HG03097 (cell line): ENCODE results near the gene PRKG1.
"Not testable (repeated sequence)": the region's sequence is repeated elsewhere in the genome, so short reads cannot be mapped to it uniquely, and the experiment has no call there.

Experiments used
- ATAC-seq: cut with Tn5 transposase; IDR thresholded peaks from one replicate; pipeline ENCODE4 v1.9.1; 2021; ENCODE audit not compliant: unreplicated experiment, low FRiP score

The PRKG1 gene

DNA sequence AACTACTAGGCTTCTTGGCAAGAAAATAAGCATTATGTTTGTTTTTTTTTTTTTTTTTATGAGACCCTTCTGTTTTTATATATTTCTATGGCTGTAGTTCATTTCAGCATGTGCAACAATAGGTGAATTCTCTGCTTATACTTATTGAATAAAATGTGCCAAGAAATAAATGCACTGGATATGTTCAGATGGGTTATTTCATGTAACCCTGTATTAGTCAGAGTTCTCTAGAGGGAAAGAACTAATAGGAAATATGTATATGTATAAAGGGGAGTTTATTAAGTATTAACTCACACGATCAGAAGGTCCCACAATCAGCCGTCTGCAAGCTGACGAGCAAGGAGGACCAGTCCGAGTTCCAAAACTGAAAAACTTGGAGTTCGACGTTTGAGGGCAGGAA is 332.3 kb downstream of the PRKG1 start:
- ATAC-seq = no peak

DNA sequence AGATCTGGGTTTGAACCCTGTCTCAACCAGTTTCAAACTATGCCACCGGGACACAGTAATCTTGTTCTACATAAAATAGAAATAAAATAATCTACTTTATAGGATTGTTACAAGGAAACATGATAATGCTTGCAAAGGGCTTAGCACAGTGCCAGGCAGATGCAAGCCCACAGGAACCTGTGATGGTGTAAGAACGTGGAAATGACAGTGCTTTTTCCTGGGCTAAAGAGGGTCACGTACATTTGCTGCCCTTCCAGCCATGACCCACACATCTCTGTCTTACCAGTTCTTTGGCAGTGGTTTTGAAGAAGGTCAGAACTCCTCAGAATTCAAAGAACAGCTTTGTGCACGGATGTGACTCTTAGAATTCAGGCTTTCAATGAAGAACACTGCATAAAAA is 342.2 kb downstream of the PRKG1 start:
- ATAC-seq = no peak

DNA sequence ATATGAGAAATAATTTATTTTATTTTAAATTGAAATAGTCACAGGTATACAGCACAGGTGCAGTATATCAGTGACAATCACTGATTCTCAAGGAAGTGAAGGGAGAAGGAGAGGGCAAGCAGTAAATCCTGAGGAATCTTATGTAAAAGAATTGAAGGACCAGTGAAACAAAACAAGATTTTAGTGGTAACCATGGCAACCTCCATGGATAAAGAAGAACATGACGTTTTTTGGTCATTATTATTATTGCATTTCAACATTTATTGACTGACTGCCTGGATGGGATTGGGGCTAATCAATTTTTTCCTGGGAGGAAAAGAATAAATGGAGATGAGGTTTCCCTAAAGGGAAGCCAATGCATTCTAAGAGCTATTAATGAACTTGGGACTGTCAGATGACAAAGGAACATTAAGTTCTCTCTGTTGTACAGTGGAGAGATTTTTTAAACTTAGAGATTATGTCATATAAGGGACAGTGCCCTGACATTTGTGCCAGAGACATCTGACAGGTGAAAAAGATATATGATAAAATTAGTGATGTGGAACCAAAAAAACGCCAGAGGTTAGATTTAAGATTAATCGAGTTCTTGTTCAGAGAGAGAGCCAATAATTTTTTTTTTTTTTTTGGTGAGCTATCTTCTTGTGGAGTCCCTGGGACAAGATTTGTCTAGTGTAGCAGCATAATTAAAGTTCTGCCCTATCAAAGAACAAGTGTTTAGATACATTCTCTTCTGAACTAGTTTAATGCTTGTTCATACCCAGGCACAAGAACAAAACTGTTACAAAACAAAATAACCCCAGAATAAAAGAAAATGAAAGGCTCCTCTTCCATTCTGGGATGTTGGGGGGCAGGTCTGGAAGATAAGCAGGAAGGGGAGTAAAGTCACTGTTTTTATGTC is 345.2 kb downstream of the PRKG1 start:
- ATAC-seq = no peak

GRCh38 chr10:51421853-51422252 is 347.6 kb downstream of the PRKG1 start:
- ATAC-seq = no peak

GRCh38 chr10:51422311-51423120 is 348.2 kb downstream of the PRKG1 start:
- ATAC-seq = no peak

GRCh38 chr10:51423121-51423452 is 348.8 kb downstream of the PRKG1 start:
- no peak for ATAC-seq

- no peak for ATAC-seq
Observed at GRCh38 chr10:51425431-51425830, 351.1 kb downstream of the PRKG1 start.

- ATAC-seq = no peak
Observed at GRCh38 chr10:51427758-51428157, 353.5 kb downstream of the PRKG1 start.

DNA sequence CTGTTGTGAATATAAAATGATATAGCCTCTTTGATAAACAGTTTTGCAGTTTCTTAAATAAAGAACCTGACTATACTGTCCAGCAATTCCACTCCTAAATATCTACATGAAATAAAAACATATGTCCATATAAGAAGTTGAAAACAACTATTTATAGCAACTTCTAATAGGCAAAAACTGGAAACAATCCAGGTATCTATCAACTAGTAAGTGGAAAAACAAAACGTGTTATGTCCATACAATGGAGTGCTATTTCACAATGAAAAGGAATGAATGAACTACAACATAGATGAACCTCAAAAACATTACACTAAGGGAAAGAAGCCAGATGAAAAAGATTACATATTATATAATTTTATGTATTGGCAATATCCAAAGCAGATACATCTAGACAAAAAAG is 356.2 kb downstream of the PRKG1 start:
- ATAC-seq = no peak

GRCh38 chr10:51433949-51434475 is 359.7 kb downstream of the PRKG1 start:
- ATAC-seq = no peak

GRCh38 chr10:51436805-51437204 is 362.5 kb downstream of the PRKG1 start:
- ATAC-seq = no peak

- no peak for ATAC-seq
Observed at GRCh38 chr10:51439645-51440044, 365.4 kb downstream of the PRKG1 start.

DNA sequence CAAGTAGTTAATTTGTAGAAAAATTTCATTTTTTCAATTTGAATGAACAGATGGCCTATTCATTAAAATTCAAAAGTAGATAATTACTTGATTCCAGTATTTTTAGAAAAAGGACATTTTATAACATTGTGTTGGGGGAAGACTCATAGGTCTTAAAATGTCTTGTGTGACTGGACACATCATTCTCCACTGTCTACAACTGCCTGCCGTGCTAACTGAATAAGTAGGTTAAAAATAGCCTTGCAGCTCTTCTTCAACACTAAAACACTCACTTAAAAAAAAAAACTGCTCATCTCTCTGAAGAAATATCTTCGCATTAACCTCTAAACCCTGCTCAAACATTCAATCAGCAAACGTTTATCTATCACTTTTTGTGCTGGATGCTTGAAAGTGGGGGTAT is 371.3 kb downstream of the PRKG1 start:
- no peak for ATAC-seq

DNA sequence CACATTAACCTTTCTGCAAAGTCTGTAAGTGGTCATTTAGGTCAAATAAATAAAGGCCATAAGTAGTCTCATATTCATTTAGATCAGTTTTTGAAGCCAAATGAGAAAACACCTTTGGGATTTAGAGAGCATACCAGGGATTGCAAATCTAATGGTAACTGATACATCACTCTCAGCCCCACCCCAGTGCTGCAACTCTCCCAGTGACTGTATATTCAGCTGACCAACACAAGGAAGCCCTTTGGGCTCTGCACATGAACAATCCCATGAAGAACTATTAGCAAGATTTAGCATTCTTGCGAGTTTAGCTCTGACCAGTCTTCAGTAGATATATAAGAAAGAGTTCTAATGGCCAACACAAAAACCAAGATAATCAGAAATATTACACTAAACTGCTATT is 372.8 kb downstream of the PRKG1 start:
- ATAC-seq = no peak

DNA sequence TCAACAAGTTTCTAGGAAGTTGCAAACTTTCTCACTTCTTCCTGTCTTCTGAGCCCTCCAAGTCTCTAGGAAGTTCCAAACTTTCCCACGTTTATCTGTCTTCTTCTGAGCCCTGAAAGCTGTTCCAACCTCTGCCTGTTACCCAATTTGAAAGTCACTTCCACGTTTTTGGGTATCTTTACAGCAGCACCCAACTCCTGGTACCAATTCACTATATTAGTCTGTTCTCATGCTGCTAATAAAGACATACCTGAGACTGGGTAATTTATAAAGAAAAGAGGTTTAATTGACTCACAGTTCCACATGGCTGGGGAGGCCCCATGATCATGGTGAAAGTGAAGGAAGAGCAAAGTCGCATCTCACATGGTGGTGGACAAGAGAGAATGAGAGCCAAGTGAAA is 381.5 kb downstream of the PRKG1 start:
- ATAC-seq = not testable (repeated sequence)

- ATAC-seq = no peak
Observed at GRCh38 chr10:51459476-51459875, 385.2 kb downstream of the PRKG1 start.

- no peak for ATAC-seq
Observed at GRCh38 chr10:51462076-51462779, 387.9 kb downstream of the PRKG1 start.

- no peak for ATAC-seq
Observed at GRCh38 chr10:51468424-51468823, 394.1 kb downstream of the PRKG1 start.

GRCh38 chr10:51469686-51470085 is 395.4 kb downstream of the PRKG1 start:
- ATAC-seq = no peak

- ATAC-seq = no peak
Observed at GRCh38 chr10:51471271-51471670, 397.0 kb downstream of the PRKG1 start.

GRCh38 chr10:51472154-51472553 is 397.9 kb downstream of the PRKG1 start:
- no peak for ATAC-seq
